Heart left ventricle (tissue), 16 donors: ENCODE measurements around the gene HAND2. TPM values are rescaled to one million over a fixed set of nuclear protein-coding genes. Genes with fewer than 3 reads are reported as not detected.
A peak's percentile ranks its signal among the peaks of the same experiment; 100 is the strongest.

Experiments
- ATAC-seq, 4 donors: fragments of 200-7000 bp; cut with Tn5 transposase; one replicate each; pipeline ENCODE4 v1.9.1; 2020 to 2022; ENCODE audit warnings: moderate library complexity in 4 of 4, mild to moderate bottlenecking in 3 of 4, moderate number of reproducible peaks in 1 of 4
- DNase-seq, 5 donors: peaks; one replicate each; pipeline ENCODE4 v3.0.0-alpha.2; 2020
- H3K27ac ChIP-seq, 12 donors: fragments of 200-600 bp; sonication (generic) in 4 of 12; one replicate each; pipeline versions ENCODE4 v1.5.0 to v1.8.0; 2016 to 2022; ENCODE audit warnings: mild to moderate bottlenecking in 2 of 12
- H3K27me3 ChIP-seq, 9 donors: fragments of 200-600 bp; sonication (generic) in 2 of 9; one replicate each; pipeline versions ENCODE4 v1.5.1 to v1.8.0; 2016 to 2022; ENCODE audit warnings: mild to moderate bottlenecking in 3 of 9
- H3K36me3 ChIP-seq, 9 donors: fragments of 200-600 bp; sonication (generic) in 2 of 9; one replicate each; pipeline versions ENCODE4 v1.5.0 to v1.8.0; 2018 to 2022; ENCODE audit warnings: mild to moderate bottlenecking in 2 of 9
- H3K4me1 ChIP-seq, 12 donors: fragments of 200-600 bp; sonication (generic) in 4 of 12; one replicate each; pipeline versions ENCODE4 v1.5.0 to v1.8.0; 2016 to 2022; ENCODE audit warnings: mild to moderate bottlenecking in 3 of 12
- H3K4me3 ChIP-seq, 12 donors: fragments of 200-600 bp; sonication (generic) in 4 of 12; one replicate each; pipeline versions ENCODE4 v1.5.0 to v1.8.0; 2017 to 2022; ENCODE audit warnings: mild to moderate bottlenecking in 9 of 12, moderate library complexity in 4 of 12
- H3K9me3 ChIP-seq, 12 donors: fragments of 200-600 bp; sonication (generic) in 4 of 12; one replicate each; pipeline versions ENCODE4 v1.5.0 to v1.8.0; 2016 to 2022; ENCODE audit warnings: mild to moderate bottlenecking in 1 of 12
- CTCF ChIP-seq, 12 donors: fragments of 200-600 bp; sonication (generic) in 4 of 12; IDR thresholded peaks; one replicate each; pipeline versions ENCODE4 v1.5.0 to v1.8.0; 2018 to 2022; ENCODE audit warnings: antibody characterized with exemption in 12 of 12, mild to moderate bottlenecking in 5 of 12
- POLR2A ChIP-seq, 2 donors: fragments of 450-650 bp; IDR thresholded peaks; one replicate each; pipeline ENCODE4 v1.6.1; 2017; ENCODE audit warnings: antibody characterized with exemption in 2 of 2, mild to moderate bottlenecking in 2 of 2, moderate library complexity in 2 of 2
- WGBS, 4 donors: extraction: QIAGEN DNeasy Blood & Tissue Kit in 2 of 4; methylation state at CpG; one replicate each; pipeline versions ENCODE4 v1.1.5 to v1.1.7; 2013 to 2018; 5-methylcytosine and 5-hydroxymethylcytosine counted together
- intact Hi-C, 10 donors: fragments of 100-400 bp; cut with DNase I; formaldehyde crosslinking; loops; one replicate each; pipeline versions ENCODE4 v1.11.1 to v1.14.2; 2022
- polyA plus RNA-seq, 2 donors: library from polyadenylated mRNA; stranded (reverse); fragments of 200-250 nt; gene quantifications; one replicate each; pipeline ENCODE4 v1.2.3, GENCODE V29; 2013
- total RNA-seq, 9 donors: library from RNA; depleted of rRNA in 2 of 9; stranded (reverse); fragments of >200 nt in 2 of 9; fragmentation: NEBNext Ultra II Directional in 3 of 9; extraction: Animal tissue kit (Norgen Biotek cat#: 25700) in 3 of 9; gene quantifications; one replicate each; pipeline versions ENCODE4 v1.1.0 to v1.2.4, GENCODE V29; 2016 to 2023
- donor health status: ischemic (EF 13 %, LVEDD 7.1; RV severe dilation, severe dysfunction).
- donor health status: healthy with polysubstance abuse.
- donor health status: DM: no; HTN: yes; CAD: no.
- donor health status: DM: no; HTN: no; CAD: no.
- donor health status: ischemic (EF 25% LVEDD 6.9; RV normal size, moderate dysfunction).
- donor health status: ischemic (EF 25% LVEDD 5.7; RV mildly dilated, moderate dysfunction).
- donor health status: healthy.
- donor health status: DM: yes; HTN: yes; CAD: no.
- donor health status: ischemic (EF 35%, LVEDD 5.7; RV mildly dilated, moderate dysfunction).
- donor health status: nonischemic (EF 11% LVEDD 7.7; RV severe dilation, severe dysfunction).
- donor health status: DM: yes; HTN: yes; CAD: no.
- donor health status: PGD.
- donor health status: ischemic (EF 29% LVEDD 5.4; RV normal size, mild dysfunction).
- donor health status: nonischemic (EF 23%, LVEDD 6.1; RV moderate dilation, normal function).

The HAND2 gene
- total and polyA plus RNA-seq, 11 donors: 72.8 to 188 (median 126) TPM

- H3K4me1 ChIP-seq: peaks cover 0 to 34% (median 7%) of the 10 kb centered on the region in 12 donors
- ATAC-seq: peak; percentile 19 to 60 (median 39)
- peaks cover 0 to 50% (median 0%) of the 10 kb centered on the region in 9 donors for H3K27me3 ChIP-seq
- no peak overlapping the region for H3K4me3 ChIP-seq
- WGBS, 4 donors: 37 to 52% (median 42%) methylated on average over 3 of the region's 3 CpGs
- no peak for DNase-seq
- H3K36me3 ChIP-seq: no peaks in the 10 kb centered on the region
- H3K9me3 ChIP-seq: no peaks in the 10 kb centered on the region
- TF ChIP-seq POLR2A (IDR thresholded peaks at IDR 0.05) (no peak), CTCF (IDR thresholded peaks at IDR 0.05) (no peak)
- peak overlapping the region in 10 of 12 donors; percentile 8 to 97 (median 44) for H3K27ac ChIP-seq
- intact Hi-C loops: no loop called here
Observed at GRCh38 chr4:173543266-173543665, 13.2 kb upstream of the HAND2 start.

GRCh38 chr4:173539986-173540385, 10.0 kb upstream of the HAND2 start:
- H3K36me3 ChIP-seq: peaks cover 0 to 4% (median 0%) of the 10 kb centered on the region in 9 donors
- peak overlapping the region in 11 of 12 donors; percentile 17 to 99 (median 94) for H3K27ac ChIP-seq
- peaks cover 0 to 82% (median 3%) of the 10 kb centered on the region in 9 donors for H3K27me3 ChIP-seq
- ATAC-seq: no peak
- WGBS, 4 donors: 57 to 73% (median 68%) methylated on average over 3 of the region's 3 CpGs
- no peaks in the 10 kb centered on the region for H3K9me3 ChIP-seq
- intact Hi-C loops: loop anchor here in 4 of 10 donors (5.0 to 10.0 kb wide), 3 partner anchors 145 to 205 kb away; no protein-coding TSS in a partner anchor
- no peak overlapping the region for H3K4me3 ChIP-seq
- H3K4me1 ChIP-seq: peaks cover 0 to 48% (median 15%) of the 10 kb centered on the region in 12 donors
- DNase-seq: no peak
- TF ChIP-seq CTCF (IDR thresholded peaks at IDR 0.05) (no peak), POLR2A (IDR thresholded peaks at IDR 0.05) (no peak)

GRCh38 chr4:173538909-173539445, 8.9 kb upstream of the HAND2 start:
- peak overlapping the region; percentile 72 to 99 (median 92) for H3K27ac ChIP-seq
- H3K9me3 ChIP-seq: no peaks in the 10 kb centered on the region
- ATAC-seq (peak in 3 of 4 donors; percentile 33 to 43 (median 35)), DNase-seq (peak in 2 of 5 donors; percentile 39 to 44)
- H3K36me3 ChIP-seq: peaks cover 0 to 4% (median 0%) of the 10 kb centered on the region in 9 donors
- WGBS, 4 donors: 8 to 11% (median 8%) methylated on average over 15 of the region's 15 CpGs
- peaks cover 0 to 47% (median 15%) of the 10 kb centered on the region in 12 donors for H3K4me1 ChIP-seq
- peaks cover 0 to 85% (median 3%) of the 10 kb centered on the region in 9 donors for H3K27me3 ChIP-seq
- TF ChIP-seq POLR2A (IDR thresholded peaks at IDR 0.05): no peak
- no peak for TF ChIP-seq CTCF (IDR thresholded peaks at IDR 0.05)
- H3K4me3 ChIP-seq: peak overlapping the region; percentile 25 to 85 (median 54)
- intact Hi-C loops: loop anchor here in 5 of 10 donors (1.0 to 10.0 kb wide), 4 partner anchors 49 to 206 kb away; no protein-coding TSS in a partner anchor

- no peak for TF ChIP-seq POLR2A (IDR thresholded peaks at IDR 0.05)
- no peak for TF ChIP-seq CTCF (IDR thresholded peaks at IDR 0.05)
- intact Hi-C loops: loop anchor here in 5 of 10 donors (1.0 to 10.0 kb wide), 4 partner anchors 50 to 206 kb away; no protein-coding TSS in a partner anchor
- 1 to 2% (median 1%) methylated on average over 33 to 60 of the region's 60 CpGs for WGBS, 4 donors
- peak; percentile 68 to 80 (median 76) for ATAC-seq
- H3K4me1 ChIP-seq: peaks cover 0 to 40% (median 15%) of the 10 kb centered on the region in 12 donors
- H3K27ac ChIP-seq: peak overlapping the region; percentile 72 to 99 (median 92)
- no peaks in the 10 kb centered on the region for H3K9me3 ChIP-seq
- peak overlapping the region; percentile 25 to 85 (median 54) for H3K4me3 ChIP-seq
- DNase-seq: peak; percentile 60 to 84 (median 70)
- peaks cover 0 to 84% (median 3%) of the 10 kb centered on the region in 9 donors for H3K27me3 ChIP-seq
- H3K36me3 ChIP-seq: peaks cover 0 to 4% (median 0%) of the 10 kb centered on the region in 9 donors
Observed at GRCh38 chr4:173538148-173538908, 8.3 kb upstream of the HAND2 start.
